Keratinocyte (primary cell): ENCODE data around the gene ITCH.

Experiments
- EZH2 ChIP-seq: IDR thresholded peaks from one replicate; pipeline ENCODE4 v1.6.1; 2012; ENCODE audit warnings: inconsistent platforms, mild to moderate bottlenecking, low read length, moderate library complexity
- TF ChIP-seq, protein P1 (sequence below), 3 experiments: IDR thresholded peaks in 1 of 3; conservative IDR thresholded peaks in 1 of 3; optimal IDR thresholded peaks in 1 of 3; 2 replicates in 2 of 3; 3 replicates in 1 of 3; pipeline versions ENCODE3 to v1.5.1; 2011; ENCODE audit warnings: low read length in 3 of 3, mild to moderate bottlenecking in 3 of 3, moderate library complexity in 2 of 3, control low read depth in 1 of 3, inconsistent platforms in 1 of 3; ENCODE audit not compliant: insufficient read depth in 2 of 3; ENCODE audit errors: extremely low read depth in 1 of 3

DNA sequence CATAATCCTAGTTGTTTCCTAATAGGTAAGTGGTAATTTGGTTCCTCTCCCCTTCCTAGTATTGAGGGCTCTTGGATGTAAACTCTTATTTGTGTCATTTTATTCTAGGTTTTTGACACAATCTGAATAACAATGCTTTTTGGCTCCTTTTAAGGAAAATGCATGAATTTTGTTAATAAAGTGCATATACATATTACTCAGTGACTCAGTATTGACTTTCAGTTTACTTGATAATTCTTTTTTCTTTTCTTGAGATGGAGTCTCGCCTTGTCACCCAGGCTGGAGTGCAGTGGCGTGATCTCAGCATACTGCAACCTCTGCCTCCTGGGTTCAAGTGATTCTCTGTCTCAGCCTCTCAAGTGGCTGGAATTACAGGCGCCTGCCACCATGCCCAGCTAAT is 19.1 kb downstream of the ITCH start:
- TF ChIP-seq, protein P1, sequence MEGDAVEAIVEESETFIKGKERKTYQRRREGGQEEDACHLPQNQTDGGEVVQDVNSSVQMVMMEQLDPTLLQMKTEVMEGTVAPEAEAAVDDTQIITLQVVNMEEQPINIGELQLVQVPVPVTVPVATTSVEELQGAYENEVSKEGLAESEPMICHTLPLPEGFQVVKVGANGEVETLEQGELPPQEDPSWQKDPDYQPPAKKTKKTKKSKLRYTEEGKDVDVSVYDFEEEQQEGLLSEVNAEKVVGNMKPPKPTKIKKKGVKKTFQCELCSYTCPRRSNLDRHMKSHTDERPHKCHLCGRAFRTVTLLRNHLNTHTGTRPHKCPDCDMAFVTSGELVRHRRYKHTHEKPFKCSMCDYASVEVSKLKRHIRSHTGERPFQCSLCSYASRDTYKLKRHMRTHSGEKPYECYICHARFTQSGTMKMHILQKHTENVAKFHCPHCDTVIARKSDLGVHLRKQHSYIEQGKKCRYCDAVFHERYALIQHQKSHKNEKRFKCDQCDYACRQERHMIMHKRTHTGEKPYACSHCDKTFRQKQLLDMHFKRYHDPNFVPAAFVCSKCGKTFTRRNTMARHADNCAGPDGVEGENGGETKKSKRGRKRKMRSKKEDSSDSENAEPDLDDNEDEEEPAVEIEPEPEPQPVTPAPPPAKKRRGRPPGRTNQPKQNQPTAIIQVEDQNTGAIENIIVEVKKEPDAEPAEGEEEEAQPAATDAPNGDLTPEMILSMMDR (optimal IDR thresholded peaks at IDR 0.05 in 1 of 3, IDR thresholded peaks at IDR 0.05 in 1 of 3, conservative IDR thresholded peaks at IDR 0.05 in 1 of 3; ENCODE audit: extremely low read depth in 1 of 3, insufficient read depth in 2 of 3, low read length in 3 of 3), result no peak
- TF ChIP-seq EZH2, result no peak
